SU-DHL-6 (cell line): Measurements from ENCODE around the gene MYOCD.

Source experiments
- H2AFZ ChIP-seq: fragments of 200-600 bp; sonication (generic); 2 replicates; pipeline ENCODE4 v1.6.1; 2014; ENCODE audit warnings: low read depth, mild to moderate bottlenecking, moderate library complexity, mixed read lengths, antibody characterized with exemption, low read length; ENCODE audit not compliant: severe bottlenecking
- H3F3A ChIP-seq: fragments of 200-600 bp; shearing (Covaris generic); 2 replicates; pipeline ENCODE4 v1.6.0; 2016; ENCODE audit warnings: antibody characterized with exemption, mild to moderate bottlenecking; ENCODE audit not compliant: insufficient read depth
- H3K27ac ChIP-seq: fragments of 200-600 bp; sonication (generic); 2 replicates; pipeline ENCODE4 v1.5.1; 2016; ENCODE audit warnings: low read depth, mild to moderate bottlenecking, low read length, moderate library complexity, mixed read lengths
- H3K27me3 ChIP-seq: fragments of 200-600 bp; sonication (generic), shearing (Covaris generic); 2 replicates; pipeline ENCODE4 v1.6.0; 2014; ENCODE audit warnings: mild to moderate bottlenecking, low read length
- H3K36me3 ChIP-seq: fragments of 200-600 bp; sonication (generic); 2 replicates; pipeline ENCODE4 v1.6.1; 2014; ENCODE audit warnings: mild to moderate bottlenecking, low read length, mixed read lengths
- H3K4me2 ChIP-seq: fragments of 300-600, 200-600 bp; shearing (Covaris generic), sonication (generic); 2 replicates; pipeline ENCODE4 v1.6.0; 2014; ENCODE audit warnings: low read length, low read depth, mild to moderate bottlenecking; ENCODE audit not compliant: poor library complexity, severe bottlenecking
- H3K4me3 ChIP-seq: fragments of 200-600 bp; sonication (generic); 2 replicates; pipeline ENCODE4 v1.5.1; 2014; ENCODE audit warnings: antibody characterized with exemption, low read length, mild to moderate bottlenecking, mixed read lengths; ENCODE audit not compliant: insufficient read depth, poor library complexity, severe bottlenecking
- H3K79me2 ChIP-seq: fragments of 200-600 bp; sonication (generic); 2 replicates; pipeline ENCODE4 v1.6.1; 2014; ENCODE audit warnings: mild to moderate bottlenecking, low read length, moderate library complexity; ENCODE audit not compliant: insufficient read depth
- H3K9ac ChIP-seq: fragments of 200-600 bp; sonication (generic); 2 replicates; pipeline ENCODE4 v1.7.0; 2014; ENCODE audit warnings: mild to moderate bottlenecking, low read length
- H3K9me2 ChIP-seq: fragments of 200-600 bp; sonication (generic); replicated peaks from 2 replicates; pipeline ENCODE4 v1.6.1; 2014; ENCODE audit warnings: low read length; ENCODE audit not compliant: insufficient read depth
- H3K9me3 ChIP-seq: fragments of 200-600 bp; sonication (generic); 2 replicates; pipeline ENCODE4 v1.6.1; 2014; ENCODE audit warnings: low read length, mixed read lengths; ENCODE audit not compliant: insufficient read depth
- H4K20me1 ChIP-seq: fragments of 200-600 bp; sonication (generic); 2 replicates; pipeline ENCODE4 v1.6.1; 2014; ENCODE audit warnings: low read depth, mild to moderate bottlenecking, antibody characterized with exemption, low read length, moderate library complexity, mixed read lengths
- EZH2phosphoT487 ChIP-seq: fragments of 200-600 bp; sonication (generic), shearing (Covaris generic); conservative IDR thresholded peaks from 2 replicates; pipeline ENCODE4 v1.6.1; 2018; ENCODE audit warnings: mild to moderate bottlenecking, antibody characterized with exemption, low read length, moderate library complexity, mixed read lengths
- TF ChIP-seq, protein P1 (sequence below): fragments of 200-600 bp; sonication (generic); IDR thresholded peaks from one replicate; pipeline ENCODE4 v1.5.1; 2017; ENCODE audit warnings: antibody characterized with exemption, mild to moderate bottlenecking, low read length, moderate library complexity; ENCODE audit not compliant: insufficient read depth, poor library complexity, severe bottlenecking

Gene MYOCD

DNA sequence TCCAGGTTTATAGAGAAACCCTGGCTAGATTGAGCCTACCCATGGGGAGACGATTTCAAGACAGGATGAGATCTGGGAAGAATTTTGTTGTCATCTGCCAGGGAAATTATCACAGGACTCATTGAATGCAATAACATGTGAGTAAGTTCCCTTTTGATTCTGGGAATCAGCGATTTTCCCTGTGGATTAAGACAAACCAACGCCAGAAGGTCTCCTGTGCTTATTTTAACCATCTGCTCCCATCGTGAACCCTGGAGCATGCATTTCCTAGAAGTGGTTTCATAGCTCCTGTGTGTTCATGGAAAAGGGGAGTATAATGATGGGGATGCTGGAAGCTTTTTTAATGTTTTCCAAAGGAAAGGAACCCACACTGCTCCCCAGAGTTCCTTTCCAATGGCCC lies 102.6 kb downstream of the MYOCD start:
- no peaks in the 10 kb centered on the region for H3K79me2 ChIP-seq
- H4K20me1 ChIP-seq, result no peaks in the 10 kb centered on the region
- no peaks in the 10 kb centered on the region for H3K9me2 ChIP-seq
- H3K9me3 ChIP-seq, result no peaks in the 10 kb centered on the region
- no peak for TF ChIP-seq EZH2phosphoT487
- TF ChIP-seq, protein P1, sequence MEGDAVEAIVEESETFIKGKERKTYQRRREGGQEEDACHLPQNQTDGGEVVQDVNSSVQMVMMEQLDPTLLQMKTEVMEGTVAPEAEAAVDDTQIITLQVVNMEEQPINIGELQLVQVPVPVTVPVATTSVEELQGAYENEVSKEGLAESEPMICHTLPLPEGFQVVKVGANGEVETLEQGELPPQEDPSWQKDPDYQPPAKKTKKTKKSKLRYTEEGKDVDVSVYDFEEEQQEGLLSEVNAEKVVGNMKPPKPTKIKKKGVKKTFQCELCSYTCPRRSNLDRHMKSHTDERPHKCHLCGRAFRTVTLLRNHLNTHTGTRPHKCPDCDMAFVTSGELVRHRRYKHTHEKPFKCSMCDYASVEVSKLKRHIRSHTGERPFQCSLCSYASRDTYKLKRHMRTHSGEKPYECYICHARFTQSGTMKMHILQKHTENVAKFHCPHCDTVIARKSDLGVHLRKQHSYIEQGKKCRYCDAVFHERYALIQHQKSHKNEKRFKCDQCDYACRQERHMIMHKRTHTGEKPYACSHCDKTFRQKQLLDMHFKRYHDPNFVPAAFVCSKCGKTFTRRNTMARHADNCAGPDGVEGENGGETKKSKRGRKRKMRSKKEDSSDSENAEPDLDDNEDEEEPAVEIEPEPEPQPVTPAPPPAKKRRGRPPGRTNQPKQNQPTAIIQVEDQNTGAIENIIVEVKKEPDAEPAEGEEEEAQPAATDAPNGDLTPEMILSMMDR, result no peak
- no peak overlapping the region for H3K4me3 ChIP-seq
- H3K27ac ChIP-seq, result no peak overlapping the region
- no peaks in the 10 kb centered on the region for H3K36me3 ChIP-seq
- no peaks in the 10 kb centered on the region for H3F3A ChIP-seq
- no peak overlapping the region for H2AFZ ChIP-seq
- H3K27me3 ChIP-seq, result no peaks in the 10 kb centered on the region
- H3K4me2 ChIP-seq, result no peak overlapping the region
- H3K9ac ChIP-seq, result no peak overlapping the region

DNA sequence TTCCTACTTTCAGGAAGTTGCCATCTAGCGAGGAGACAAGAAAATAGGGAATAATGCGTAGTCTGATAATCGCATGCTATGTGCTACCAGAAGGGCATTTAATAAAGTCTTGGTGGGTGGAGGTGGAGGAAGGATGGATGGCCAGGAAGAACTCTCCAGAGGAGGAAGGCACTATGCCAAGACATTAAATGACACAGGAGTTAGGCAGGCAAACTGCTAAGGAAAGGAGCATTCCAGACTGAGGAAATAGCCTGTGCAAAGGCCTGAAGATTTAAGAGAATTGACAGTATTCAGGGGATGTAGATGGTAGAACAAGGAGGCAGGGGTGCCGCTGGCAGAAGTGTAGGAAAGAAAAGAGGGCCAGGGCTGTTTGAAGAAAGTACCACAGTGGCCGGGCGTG lies 104.3 kb downstream of the MYOCD start:
- H3K36me3 ChIP-seq, result no peaks in the 10 kb centered on the region
- no peaks in the 10 kb centered on the region for H3F3A ChIP-seq
- no peak overlapping the region for H3K4me2 ChIP-seq
- H3K9me3 ChIP-seq, result no peaks in the 10 kb centered on the region
- no peaks in the 10 kb centered on the region for H3K79me2 ChIP-seq
- H3K27me3 ChIP-seq, result no peaks in the 10 kb centered on the region
- no peak overlapping the region for H3K27ac ChIP-seq
- TF ChIP-seq, protein P1, result no peak
- no peaks in the 10 kb centered on the region for H4K20me1 ChIP-seq
- no peak overlapping the region for H3K9ac ChIP-seq
- H3K9me2 ChIP-seq, result no peaks in the 10 kb centered on the region
- no peak overlapping the region for H3K4me3 ChIP-seq
- H2AFZ ChIP-seq, result no peak overlapping the region

DNA sequence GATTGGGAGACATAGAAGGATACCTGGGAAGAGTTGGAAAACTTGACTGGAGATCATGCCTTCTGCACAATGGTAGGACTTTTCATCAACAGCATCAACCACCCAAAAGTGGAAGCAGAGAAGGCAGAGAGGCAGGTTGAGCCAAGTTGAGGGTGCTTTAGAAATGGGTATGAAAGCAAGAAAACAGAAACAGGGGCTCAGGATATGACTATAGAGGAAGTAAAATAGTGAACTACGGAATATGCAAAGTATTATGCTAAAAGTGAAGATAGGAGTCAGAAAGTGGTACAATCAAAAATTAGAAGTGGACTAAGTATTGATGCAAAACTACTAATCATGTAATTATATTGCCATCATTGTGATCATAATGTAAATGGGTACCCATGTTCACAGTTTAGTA lies 107.5 kb downstream of the MYOCD start:
- Histone ChIP-seq H3K9me3 (no peaks in the 10 kb centered on the region), H3K79me2 (no peaks in the 10 kb centered on the region), H4K20me1 (no peaks in the 10 kb centered on the region), H3K9ac (no peak overlapping the region), H3K27me3 (no peaks in the 10 kb centered on the region), H3K27ac (no peak overlapping the region), H3K9me2 (no peaks in the 10 kb centered on the region), H2AFZ (no peak overlapping the region), H3K36me3 (no peaks in the 10 kb centered on the region), H3K4me3 (no peak overlapping the region), H3F3A (no peaks in the 10 kb centered on the region), H3K4me2 (no peak overlapping the region)
- TF ChIP-seq EZH2phosphoT487, result no peak
- TF ChIP-seq, protein P1, result no peak
